Thyroid gland (tissue), 4 donors: ENCODE results near the gene ZNF423.

Experiments used
- POLR2A ChIP-seq, 2 donors: fragments of 450-650 bp; IDR thresholded peaks; one replicate each; pipeline ENCODE4 v1.6.1; 2017; ENCODE audit warnings: antibody characterized with exemption in 2 of 2, mild to moderate bottlenecking in 2 of 2, moderate library complexity in 1 of 2
- TF ChIP-seq, protein P1 (sequence below), 6 experiments: fragments of 200-600 bp in 3 of 6; fragments of 450-650 bp in 3 of 6; sonication (generic) in 3 of 6; IDR thresholded peaks; one replicate each; pipeline ENCODE4 v1.5.1; 2016 to 2019; ENCODE audit warnings: antibody characterized with exemption in 6 of 6, mild to moderate bottlenecking in 2 of 6, inconsistent platforms in 1 of 6, moderate library complexity in 1 of 6

DNA sequence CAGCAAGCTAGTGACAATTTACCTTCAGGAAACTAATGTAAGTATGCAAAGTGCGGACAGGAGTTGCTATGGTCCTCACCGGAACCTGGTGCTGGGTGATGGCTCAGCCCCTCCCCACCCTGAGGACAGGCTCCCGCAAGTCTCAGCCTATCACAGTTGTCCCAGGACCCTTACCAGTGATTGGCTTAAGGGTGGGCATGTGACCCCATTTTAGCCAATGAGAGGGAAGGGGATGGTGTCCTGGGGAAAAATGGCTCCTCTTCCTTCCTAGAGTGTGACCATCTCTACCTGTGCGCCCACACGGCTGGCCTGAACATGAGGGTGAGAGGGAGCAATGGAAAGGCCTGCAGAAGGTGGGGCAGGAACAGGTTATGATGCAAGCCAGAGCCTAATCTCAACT is 401.9 kb downstream of the ZNF423 start:
- TF ChIP-seq, protein P1, sequence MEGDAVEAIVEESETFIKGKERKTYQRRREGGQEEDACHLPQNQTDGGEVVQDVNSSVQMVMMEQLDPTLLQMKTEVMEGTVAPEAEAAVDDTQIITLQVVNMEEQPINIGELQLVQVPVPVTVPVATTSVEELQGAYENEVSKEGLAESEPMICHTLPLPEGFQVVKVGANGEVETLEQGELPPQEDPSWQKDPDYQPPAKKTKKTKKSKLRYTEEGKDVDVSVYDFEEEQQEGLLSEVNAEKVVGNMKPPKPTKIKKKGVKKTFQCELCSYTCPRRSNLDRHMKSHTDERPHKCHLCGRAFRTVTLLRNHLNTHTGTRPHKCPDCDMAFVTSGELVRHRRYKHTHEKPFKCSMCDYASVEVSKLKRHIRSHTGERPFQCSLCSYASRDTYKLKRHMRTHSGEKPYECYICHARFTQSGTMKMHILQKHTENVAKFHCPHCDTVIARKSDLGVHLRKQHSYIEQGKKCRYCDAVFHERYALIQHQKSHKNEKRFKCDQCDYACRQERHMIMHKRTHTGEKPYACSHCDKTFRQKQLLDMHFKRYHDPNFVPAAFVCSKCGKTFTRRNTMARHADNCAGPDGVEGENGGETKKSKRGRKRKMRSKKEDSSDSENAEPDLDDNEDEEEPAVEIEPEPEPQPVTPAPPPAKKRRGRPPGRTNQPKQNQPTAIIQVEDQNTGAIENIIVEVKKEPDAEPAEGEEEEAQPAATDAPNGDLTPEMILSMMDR (IDR thresholded peaks at IDR 0.05), result no peak
- TF ChIP-seq POLR2A (IDR thresholded peaks at IDR 0.05), result no peak
